Ishikawa (cell line): ENCODE data around the gene VWA8.

Experiments used
- CEBPB ChIP-seq: IDR thresholded peaks from 2 replicates; pipeline ENCODE4 v1.6.1; 2012
- EP300 ChIP-seq: IDR thresholded peaks from 2 replicates; pipeline ENCODE4 v1.6.1; 2012; ENCODE audit warnings: borderline replicate concordance
- TAF1 ChIP-seq: IDR thresholded peaks from 2 replicates; pipeline ENCODE4 v1.6.1; 2012; ENCODE audit warnings: low read depth, mild to moderate bottlenecking
- YY1 ChIP-seq: IDR thresholded peaks from 2 replicates; pipeline ENCODE4 v1.6.1; 2012; ENCODE audit warnings: low read depth
- ZBTB7A ChIP-seq: IDR thresholded peaks from 2 replicates; pipeline ENCODE4 v1.6.1; 2012; ENCODE audit warnings: low read depth

DNA sequence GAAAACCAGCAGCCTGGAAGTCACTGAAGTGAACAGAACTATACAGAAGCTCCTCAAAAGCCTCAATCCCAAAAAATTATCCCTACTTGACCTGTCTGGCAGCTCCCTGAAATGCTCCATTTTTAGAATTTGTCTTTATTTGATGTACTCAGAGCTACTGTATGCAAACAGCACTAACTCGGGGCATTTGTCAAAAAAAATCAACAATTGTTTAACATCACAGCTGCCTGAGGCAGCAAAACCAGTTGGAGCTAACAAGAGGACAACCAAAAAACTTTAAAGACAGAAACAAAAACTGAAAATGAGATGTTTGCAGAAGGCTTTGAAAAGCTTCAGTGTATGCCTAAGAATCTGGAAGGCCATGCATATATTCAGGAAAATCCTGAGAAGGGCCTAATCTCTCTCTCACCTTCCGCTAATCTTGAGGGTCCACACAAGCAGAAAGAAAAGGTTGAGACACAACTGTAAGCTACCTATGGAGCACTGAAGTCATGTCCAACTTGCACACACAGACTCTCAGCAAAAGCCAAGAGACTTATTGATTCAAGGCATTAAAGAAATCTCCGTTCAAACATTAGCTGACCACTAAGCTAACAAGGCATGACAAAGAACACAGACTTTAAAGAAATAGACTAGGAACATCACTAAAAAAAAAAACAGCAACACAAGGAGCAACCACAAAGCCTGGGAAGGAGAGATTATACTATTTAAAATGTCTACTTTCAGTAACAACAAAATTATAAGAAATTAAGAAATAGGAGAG, 16.1 kb downstream of the VWA8 start:
- TF ChIP-seq EP300: no peak
- TF ChIP-seq TAF1: no peak
- TF ChIP-seq YY1: no peak
- no peak for TF ChIP-seq CEBPB
- TF ChIP-seq ZBTB7A: no peak
